Prostate gland (tissue), 2 donors: ENCODE measurements around the gene PWWP2B. TPM values are rescaled to one million over a fixed set of nuclear protein-coding genes. Genes with fewer than 3 reads are reported as not detected.
A peak's percentile ranks its signal among the peaks of the same experiment; 100 is the strongest.

Source experiments
- DNase-seq: peaks from one replicate; pipeline ENCODE4 v3.0.0-alpha.2; 2019; ENCODE audit warnings: low spot score
- H3K27ac ChIP-seq, 2 donors: fragments of 200-600 bp; sonication (generic); 2 replicates each; pipeline ENCODE4 v1.5.1; 2017 to 2019
- H3K27me3 ChIP-seq: fragments of 200-600 bp; sonication (generic); replicated peaks from 2 replicates; pipeline ENCODE4 v1.5.1; 2019; ENCODE audit not compliant: insufficient read depth
- H3K36me3 ChIP-seq, 2 donors: fragments of 200-600 bp; sonication (generic); 1 replicate in 1 of 2; 2 replicates in 1 of 2; pipeline versions ENCODE4 v1.5.1 to v1.8.1; 2017 to 2019
- H3K4me1 ChIP-seq: fragments of 200-600 bp; sonication (generic); replicated peaks from 2 replicates; pipeline ENCODE4 v1.5.1; 2019
- H3K4me3 ChIP-seq, 2 donors: fragments of 200-600 bp; sonication (generic); 2 replicates each; pipeline ENCODE4 v1.5.1; 2017 to 2019
- H3K9me3 ChIP-seq: fragments of 200-600 bp; sonication (generic); 2 replicates; pipeline ENCODE4 v1.5.1; 2017
- POLR2A ChIP-seq: fragments of 450-650 bp; IDR thresholded peaks from one replicate; pipeline ENCODE4 v1.6.1; 2016; ENCODE audit warnings: antibody characterized with exemption, mild to moderate bottlenecking
- POLR2AphosphoS5 ChIP-seq: sonication (generic); formaldehyde crosslinking; IDR thresholded peaks from one replicate; pipeline ENCODE4 v1.6.1; 2017; ENCODE audit warnings: antibody characterized with exemption
- WGBS: methylation state at CpG from one replicate; pipeline ENCODE4 v1.1.5; 2018; 5-methylcytosine and 5-hydroxymethylcytosine counted together
- intact Hi-C: fragments of 100-400 bp; cut with DNase I; formaldehyde crosslinking; loops from one replicate; pipeline ENCODE4 v1.14.2; 2022
- total RNA-seq, 2 donors: library from RNA; depleted of rRNA; stranded (reverse); fragments of >200 nt; gene quantifications; one replicate each; pipeline ENCODE4 v1.1.0, GENCODE V29; 2016
- TF ChIP-seq, protein P1 (sequence below), 4 experiments: fragments of 200-600 bp in 2 of 4; fragments of 450-650 bp in 2 of 4; sonication (generic) in 2 of 4; IDR thresholded peaks; 1 replicate in 3 of 4; 2 replicates in 1 of 4; pipeline ENCODE4 v1.5.1; 2016 to 2019; ENCODE audit warnings: antibody characterized with exemption in 4 of 4, mild to moderate bottlenecking in 2 of 4, moderate library complexity in 2 of 4

PWWP2B gene
- total RNA-seq, 2 donors from 2014 or later: 27.5 to 36.6 TPM

DNA sequence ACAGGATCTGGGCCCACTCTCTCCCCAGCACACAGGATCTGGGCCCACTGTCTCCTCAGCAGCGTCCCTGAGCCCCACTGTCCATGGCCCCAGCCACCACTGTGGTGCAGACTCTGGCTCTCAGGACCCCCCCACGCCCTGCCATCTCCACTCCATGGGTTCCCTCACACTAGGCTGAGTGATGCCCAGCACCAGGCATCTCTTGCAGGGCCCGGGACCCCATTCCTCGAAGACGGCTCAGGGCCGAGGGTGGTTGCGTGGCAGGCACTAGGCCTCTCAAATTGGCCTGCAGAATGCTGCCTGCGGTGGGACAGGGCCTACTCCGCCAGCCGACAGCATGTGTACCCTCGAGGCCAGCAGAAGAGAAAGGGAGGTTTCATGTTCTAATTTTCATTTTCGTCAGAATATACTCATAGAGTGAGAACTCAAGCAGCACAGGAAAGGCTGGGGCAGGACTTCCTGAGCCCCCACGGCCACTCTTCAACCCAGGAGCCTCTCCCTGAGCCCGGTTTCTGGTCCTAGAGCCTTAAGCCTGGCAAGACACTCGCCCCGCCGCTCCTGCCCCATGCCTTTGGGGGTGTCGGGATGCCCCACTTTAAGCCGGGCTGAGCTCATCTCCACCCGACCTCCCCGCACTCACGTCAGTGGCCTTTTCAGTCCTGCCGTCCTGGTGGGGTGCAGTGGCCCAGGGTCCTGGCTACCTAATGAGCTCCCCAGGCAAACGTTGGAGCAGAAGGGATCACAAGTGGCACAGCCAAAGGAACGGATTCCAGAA lies 44.0 kb downstream of the PWWP2B start:
- intact Hi-C loops: no loop called here
- TF ChIP-seq POLR2A (no peak), POLR2AphosphoS5 (no peak)
- TF ChIP-seq, protein P1, sequence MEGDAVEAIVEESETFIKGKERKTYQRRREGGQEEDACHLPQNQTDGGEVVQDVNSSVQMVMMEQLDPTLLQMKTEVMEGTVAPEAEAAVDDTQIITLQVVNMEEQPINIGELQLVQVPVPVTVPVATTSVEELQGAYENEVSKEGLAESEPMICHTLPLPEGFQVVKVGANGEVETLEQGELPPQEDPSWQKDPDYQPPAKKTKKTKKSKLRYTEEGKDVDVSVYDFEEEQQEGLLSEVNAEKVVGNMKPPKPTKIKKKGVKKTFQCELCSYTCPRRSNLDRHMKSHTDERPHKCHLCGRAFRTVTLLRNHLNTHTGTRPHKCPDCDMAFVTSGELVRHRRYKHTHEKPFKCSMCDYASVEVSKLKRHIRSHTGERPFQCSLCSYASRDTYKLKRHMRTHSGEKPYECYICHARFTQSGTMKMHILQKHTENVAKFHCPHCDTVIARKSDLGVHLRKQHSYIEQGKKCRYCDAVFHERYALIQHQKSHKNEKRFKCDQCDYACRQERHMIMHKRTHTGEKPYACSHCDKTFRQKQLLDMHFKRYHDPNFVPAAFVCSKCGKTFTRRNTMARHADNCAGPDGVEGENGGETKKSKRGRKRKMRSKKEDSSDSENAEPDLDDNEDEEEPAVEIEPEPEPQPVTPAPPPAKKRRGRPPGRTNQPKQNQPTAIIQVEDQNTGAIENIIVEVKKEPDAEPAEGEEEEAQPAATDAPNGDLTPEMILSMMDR (IDR thresholded peaks at IDR 0.05): no peak
- Histone ChIP-seq H3K4me1 (no peaks in the 10 kb centered on the region), H3K27ac (no peak overlapping the region), H3K4me3 (no peak overlapping the region), H3K9me3 (no peaks in the 10 kb centered on the region), H3K27me3 (no peaks in the 10 kb centered on the region), H3K36me3 (no peaks in the 10 kb centered on the region)
- WGBS: 94% methylated on average over 25 of the region's 25 CpGs
- no peak for DNase-seq

GRCh38 chr10:132441818-132442524 lies 45.0 kb downstream of the PWWP2B start:
- intact Hi-C loops: no loop called here
- H3K4me1 ChIP-seq: peaks cover under 1% of the 10 kb centered on the region
- H3K9me3 ChIP-seq: no peaks in the 10 kb centered on the region
- WGBS: 89% methylated on average over 22 of the region's 22 CpGs
- TF ChIP-seq, protein P1 (IDR thresholded peaks at IDR 0.05): no peak
- TF ChIP-seq POLR2AphosphoS5 (no peak), POLR2A (no peak)
- no peak for DNase-seq
- no peaks in the 10 kb centered on the region for H3K36me3 ChIP-seq
- no peaks in the 10 kb centered on the region for H3K27me3 ChIP-seq
- H3K27ac ChIP-seq: no peak overlapping the region
- no peak overlapping the region for H3K4me3 ChIP-seq

- H3K27ac ChIP-seq: no peak overlapping the region
- no peaks in the 10 kb centered on the region for H3K9me3 ChIP-seq
- DNase-seq: no peak
- no peak overlapping the region for H3K4me3 ChIP-seq
- intact Hi-C loops: no loop called here
- no peak for TF ChIP-seq POLR2A
- no peak for TF ChIP-seq POLR2AphosphoS5
- TF ChIP-seq, protein P1 (IDR thresholded peaks at IDR 0.05): no peak
- WGBS: 68% methylated on average over 9 of the region's 10 CpGs
- H3K36me3 ChIP-seq: no peaks in the 10 kb centered on the region
- H3K27me3 ChIP-seq: no peaks in the 10 kb centered on the region
- peaks cover 7% of the 10 kb centered on the region for H3K4me1 ChIP-seq
Measured at GRCh38 chr10:132442636-132443035, 45.6 kb downstream of the PWWP2B start.

GRCh38 chr10:132443605-132443982 lies 46.6 kb downstream of the PWWP2B start:
- no peaks in the 10 kb centered on the region for H3K9me3 ChIP-seq
- intact Hi-C loops: no loop called here
- H3K4me3 ChIP-seq: no peak overlapping the region
- H3K27ac ChIP-seq: no peak overlapping the region
- no peaks in the 10 kb centered on the region for H3K36me3 ChIP-seq
- TF ChIP-seq POLR2AphosphoS5 (no peak), POLR2A (no peak)
- TF ChIP-seq, protein P1 (IDR thresholded peaks at IDR 0.05): peak in 1 of 4 experiments; percentile 39
- WGBS: 48% methylated on average over 10 of the region's 10 CpGs
- no peaks in the 10 kb centered on the region for H3K27me3 ChIP-seq
- DNase-seq: no peak
- H3K4me1 ChIP-seq: peaks cover 11% of the 10 kb centered on the region
